DMS153 treated with DMSO at 0.1 percent for 48 hours (cell line): ENCODE results near the gene TKT.
"Not testable (repeated sequence)": the region's sequence is repeated elsewhere in the genome, so short reads cannot be mapped to it uniquely, and the experiment has no call there.

Experiments used
- DNase-seq: peaks from one replicate; lab custom pipeline; 2025; ENCODE audit not compliant: unreplicated experiment; lab: John Stamatoyannopoulos, UW

TKT gene

GRCh38 chr3:53260286-53260785, 4.5 kb upstream of the TKT start:
- no peak for DNase-seq

- no peak for DNase-seq
Observed at GRCh38 chr3:53259427-53260259, 3.8 kb upstream of the TKT start.

- no peak for DNase-seq
Observed at GRCh38 chr3:53258600-53259426, 3.0 kb upstream of the TKT start.

GRCh38 chr3:53257465-53257864, 1.6 kb upstream of the TKT start:
- DNase-seq = no peak

DNA sequence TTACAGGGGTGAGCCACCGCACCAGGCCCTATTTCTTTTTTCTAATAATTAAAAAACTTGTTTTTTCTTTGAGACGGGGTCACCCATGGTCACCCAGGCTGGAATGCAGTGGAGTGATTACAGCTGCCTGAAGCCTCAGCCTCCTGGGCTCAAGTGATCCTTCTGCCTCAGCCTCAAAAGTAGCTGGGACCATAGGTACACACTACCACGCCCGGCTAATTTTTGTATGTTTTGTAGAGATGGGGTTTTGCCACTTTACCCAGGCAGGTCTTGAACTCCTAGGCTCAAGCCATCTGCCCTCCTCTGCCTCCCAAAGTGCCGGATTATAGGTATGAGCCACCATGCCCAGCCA, 858 bp upstream of the TKT start:
- no peak for DNase-seq

DNA sequence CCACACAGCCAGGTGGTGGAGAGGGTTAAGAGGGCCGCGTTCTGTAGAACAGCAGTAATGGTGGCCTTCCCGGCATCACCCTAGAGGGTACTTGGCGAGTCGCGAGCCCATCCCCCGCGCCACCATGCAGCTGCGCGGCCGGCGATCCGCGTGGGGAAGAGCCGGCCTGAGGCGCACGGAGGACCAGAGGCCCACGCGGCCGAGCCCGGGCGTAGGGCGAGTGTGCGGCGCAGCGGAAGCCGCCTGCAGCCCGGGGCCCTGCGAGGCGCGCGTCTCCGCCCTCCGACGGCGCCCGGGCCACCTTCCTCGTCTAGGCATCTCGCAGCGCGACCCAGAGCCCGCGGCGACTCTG, 423 bp downstream of the TKT start:
- DNase-seq = no peak

GRCh38 chr3:53254509-53255422, 1.1 kb downstream of the TKT start:
- peak; percentile 1 for DNase-seq

- DNase-seq = no peak
Observed at GRCh38 chr3:53253707-53254508, 1.9 kb downstream of the TKT start.

GRCh38 chr3:53252947-53253322, 2.9 kb downstream of the TKT start:
- not testable (repeated sequence) for DNase-seq

DNA sequence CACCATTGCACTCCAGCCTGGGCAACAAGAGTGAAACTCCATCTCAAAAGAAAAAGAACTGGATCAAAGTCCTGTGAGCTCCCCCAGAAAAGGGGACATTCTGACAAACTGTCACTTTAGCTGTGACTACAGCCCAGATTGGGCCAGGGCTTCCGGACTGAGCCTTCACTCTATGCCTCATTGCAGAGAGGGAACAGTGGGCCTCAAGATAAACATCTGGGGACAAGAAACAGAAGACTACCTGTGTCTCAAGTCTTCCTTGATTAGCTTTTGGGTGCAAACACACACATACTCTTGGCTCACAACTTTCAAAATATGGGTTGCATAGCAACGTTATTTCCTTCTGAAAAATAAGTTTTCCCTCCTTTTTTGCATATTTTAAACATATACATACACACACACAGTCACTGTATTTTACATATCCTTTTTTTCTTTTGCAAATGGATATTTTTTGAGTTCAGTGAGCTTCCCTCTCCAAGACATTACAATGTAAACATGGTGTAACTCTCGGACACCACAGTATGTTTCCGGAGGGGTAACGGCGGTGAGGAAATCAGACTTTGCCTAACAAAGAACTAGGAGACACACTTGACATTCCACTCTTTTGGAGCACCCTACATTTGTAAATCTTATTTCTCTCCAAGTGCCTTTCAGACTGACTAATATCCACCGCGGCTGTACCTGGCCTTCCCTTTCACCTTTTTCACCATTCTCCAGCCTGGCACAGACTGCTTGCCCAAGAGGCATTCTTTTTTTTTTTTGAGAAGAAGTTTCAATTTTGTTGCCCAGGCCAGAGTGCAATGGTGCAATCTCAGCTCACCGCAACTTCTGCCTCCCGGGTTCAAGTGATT, 3.5 kb downstream of the TKT start:
- DNase-seq = no peak

GRCh38 chr3:53250881-53251605, 4.8 kb downstream of the TKT start:
- DNase-seq = no peak

GRCh38 chr3:53250453-53250852, 5.4 kb downstream of the TKT start:
- no peak for DNase-seq

DNA sequence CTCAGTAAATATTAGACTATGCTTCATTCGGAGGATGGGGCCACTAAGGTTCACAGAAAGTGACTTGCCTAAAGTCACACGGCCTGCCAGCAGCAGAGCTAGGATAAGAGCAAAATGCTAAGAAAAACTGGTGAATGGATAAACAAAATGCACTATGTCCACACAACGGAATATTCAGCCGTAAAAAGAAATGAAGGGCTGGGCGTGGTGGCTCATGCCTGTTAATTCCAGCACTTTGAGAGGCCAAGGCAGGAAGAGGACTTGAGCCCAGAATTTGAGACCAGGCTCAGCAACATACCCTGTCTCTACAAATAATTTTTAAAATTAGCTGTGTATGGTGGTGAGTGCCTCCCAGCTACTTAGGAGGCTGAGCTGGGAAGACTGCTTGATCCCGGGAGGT, 7.7 kb downstream of the TKT start:
- DNase-seq = no peak

GRCh38 chr3:53247619-53248018, 8.2 kb downstream of the TKT start:
- no peak for DNase-seq

GRCh38 chr3:53244271-53244670, 11.6 kb downstream of the TKT start:
- no peak for DNase-seq

GRCh38 chr3:53243785-53244184, 12.0 kb downstream of the TKT start:
- no peak for DNase-seq

GRCh38 chr3:53243165-53243564, 12.7 kb downstream of the TKT start:
- no peak for DNase-seq

DNA sequence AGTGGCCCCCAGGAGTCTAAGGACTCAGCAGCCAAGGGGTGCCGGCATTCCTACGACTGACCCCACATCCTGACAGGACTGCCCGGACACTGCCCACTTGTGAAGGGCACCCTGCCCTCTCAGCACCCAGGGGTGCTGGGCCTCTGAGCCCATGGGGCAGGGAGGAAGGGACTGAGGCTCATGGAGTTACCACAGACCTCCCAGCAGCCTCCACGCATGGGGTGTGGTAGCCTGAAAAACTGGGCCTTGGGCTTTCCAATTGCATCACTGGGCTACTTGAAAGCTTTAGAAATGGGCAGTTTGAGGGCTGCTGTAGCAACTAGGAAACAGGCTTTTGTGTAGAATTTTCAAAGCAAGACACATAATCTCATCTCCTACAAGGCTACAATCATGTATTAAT, 13.2 kb downstream of the TKT start:
- no peak for DNase-seq

GRCh38 chr3:53242155-53242554, 13.7 kb downstream of the TKT start:
- DNase-seq = no peak
